SIG-M5 treated with dmso at 0.1 percent for 504 hours (cell line): Measurements from ENCODE around the gene ZNF808.
"Not testable (repeated sequence)": the region's sequence is repeated elsewhere in the genome, so short reads cannot be mapped to it uniquely, and the experiment has no call there.

Experiments used
- DNase-seq: peaks from one replicate; lab custom pipeline; 2025; ENCODE audit not compliant: unreplicated experiment; lab: John Stamatoyannopoulos, UW

ZNF808 gene

GRCh38 chr19:52535771-52536447 lies 8.4 kb downstream of the ZNF808 start:
- no peak for DNase-seq

GRCh38 chr19:52536448-52536800 lies 9.0 kb downstream of the ZNF808 start:
- no peak for DNase-seq

- DNase-seq, result not testable (repeated sequence)
Observed at GRCh38 chr19:52538815-52539214, 11.3 kb downstream of the ZNF808 start.

- DNase-seq, result not testable (repeated sequence)
Observed at GRCh38 chr19:52541176-52541575, 13.7 kb downstream of the ZNF808 start.

GRCh38 chr19:52541608-52542007 lies 14.1 kb downstream of the ZNF808 start:
- DNase-seq, result no peak

GRCh38 chr19:52542541-52542940 lies 15.1 kb downstream of the ZNF808 start:
- DNase-seq, result not testable (repeated sequence)

GRCh38 chr19:52542984-52543664 lies 15.7 kb downstream of the ZNF808 start:
- no peak for DNase-seq

GRCh38 chr19:52554216-52554971 lies 26.9 kb downstream of the ZNF808 start:
- DNase-seq, result no peak

GRCh38 chr19:52557231-52557995 lies 29.9 kb downstream of the ZNF808 start:
- DNase-seq, result no peak

- DNase-seq, result not testable (repeated sequence)
Observed at GRCh38 chr19:52558732-52559445, 31.4 kb downstream of the ZNF808 start.

- DNase-seq, result not testable (repeated sequence)
Observed at GRCh38 chr19:52561611-52562010, 34.1 kb downstream of the ZNF808 start.

- DNase-seq, result no peak
Observed at GRCh38 chr19:52566121-52566520, 38.7 kb downstream of the ZNF808 start.

GRCh38 chr19:52566588-52566987 lies 39.1 kb downstream of the ZNF808 start:
- DNase-seq, result no peak

GRCh38 chr19:52567921-52568320 lies 40.5 kb downstream of the ZNF808 start:
- no peak for DNase-seq

- DNase-seq, result not testable (repeated sequence)
Observed at GRCh38 chr19:52569638-52569999, 42.2 kb downstream of the ZNF808 start.

GRCh38 chr19:52570000-52570861 lies 42.8 kb downstream of the ZNF808 start, which contains the start of gene ZNF701:
TSS of gene ZNF701 (plus strand) at chr19:52570287. CDS start at chr19:52574148, 3,861 bp downstream.
- DNase-seq, result no peak

- no peak for DNase-seq
Observed at GRCh38 chr19:52584736-52585440, 57.4 kb downstream of the ZNF808 start.

GRCh38 chr19:52585604-52586003 lies 58.1 kb downstream of the ZNF808 start:
- DNase-seq, result no peak

GRCh38 chr19:52590728-52591127 lies 63.3 kb downstream of the ZNF808 start:
- DNase-seq, result no peak
